Activated naive CD4-positive, alpha-beta T cell treated with anti-CD3 and anti-CD28 coated beads, Interleukin-2, amount 50 U/mL, for 24 hours (primary cell): ENCODE data around the gene DHX35.

Experiments
- H3K27ac Mint-ChIP-seq: one replicate; pipeline ENCODE4 v1.8.0; 2021; ENCODE audit warnings: mild to moderate bottlenecking, mixed read lengths
- H3K27me3 Mint-ChIP-seq: one replicate; pipeline ENCODE4 v1.8.0; 2021; ENCODE audit warnings: mixed read lengths
- H3K36me3 Mint-ChIP-seq: one replicate; pipeline ENCODE4 v1.8.0; 2021; ENCODE audit warnings: mixed read lengths
- H3K4me1 Mint-ChIP-seq: one replicate; pipeline ENCODE4 v1.8.0; 2021; ENCODE audit warnings: mixed read lengths
- H3K4me3 Mint-ChIP-seq: one replicate; pipeline ENCODE4 v1.8.0; 2021; ENCODE audit warnings: mild to moderate bottlenecking, mixed read lengths
- H3K9me3 Mint-ChIP-seq: one replicate; pipeline ENCODE4 v1.8.0; 2021; ENCODE audit warnings: mixed read lengths

The DHX35 gene

GRCh38 chr20:39047417-39047985 is 85.4 kb downstream of the DHX35 start:
- Mint-ChIP-seq H3K36me3 (peaks cover 2% of the 10 kb centered on the region), H3K4me1 (peaks cover 3% of the 10 kb centered on the region), H3K27me3 (no peaks in the 10 kb centered on the region), H3K4me3 (no peak overlapping the region), H3K27ac (no peak overlapping the region), H3K9me3 (no peaks in the 10 kb centered on the region)

- peak overlapping the region; percentile 23 for H3K4me3 Mint-ChIP-seq
- no peaks in the 10 kb centered on the region for H3K27me3 Mint-ChIP-seq
- no peaks in the 10 kb centered on the region for H3K9me3 Mint-ChIP-seq
- H3K36me3 Mint-ChIP-seq: peaks cover 2% of the 10 kb centered on the region
- no peak overlapping the region for H3K27ac Mint-ChIP-seq
- peaks cover 3% of the 10 kb centered on the region for H3K4me1 Mint-ChIP-seq
These were observed 86.0 kb downstream of the DHX35 start for GRCh38 chr20:39048000-39048696.

- peaks cover 3% of the 10 kb centered on the region for H3K4me1 Mint-ChIP-seq
- H3K4me3 Mint-ChIP-seq: no peak overlapping the region
- H3K9me3 Mint-ChIP-seq: no peaks in the 10 kb centered on the region
- no peaks in the 10 kb centered on the region for H3K27me3 Mint-ChIP-seq
- no peak overlapping the region for H3K27ac Mint-ChIP-seq
- no peaks in the 10 kb centered on the region for H3K36me3 Mint-ChIP-seq
These were observed 87.0 kb downstream of the DHX35 start for GRCh38 chr20:39049148-39049547.

- Mint-ChIP-seq H3K4me1 (peaks cover 3% of the 10 kb centered on the region), H3K27me3 (no peaks in the 10 kb centered on the region), H3K27ac (peak overlapping the region; percentile 55), H3K9me3 (no peaks in the 10 kb centered on the region), H3K4me3 (peak overlapping the region; percentile 86), H3K36me3 (no peaks in the 10 kb centered on the region)
These were observed 87.8 kb downstream of the DHX35 start for GRCh38 chr20:39049684-39050554.

GRCh38 chr20:39050555-39050902 is 88.4 kb downstream of the DHX35 start:
- Mint-ChIP-seq H3K36me3 (no peaks in the 10 kb centered on the region), H3K4me1 (peaks cover 3% of the 10 kb centered on the region), H3K27me3 (no peaks in the 10 kb centered on the region), H3K9me3 (no peaks in the 10 kb centered on the region), H3K4me3 (peak overlapping the region; percentile 86), H3K27ac (peak overlapping the region; percentile 55)

GRCh38 chr20:39052676-39053075 is 90.5 kb downstream of the DHX35 start:
- H3K27me3 Mint-ChIP-seq: no peaks in the 10 kb centered on the region
- H3K9me3 Mint-ChIP-seq: no peaks in the 10 kb centered on the region
- no peak overlapping the region for H3K27ac Mint-ChIP-seq
- H3K4me3 Mint-ChIP-seq: no peak overlapping the region
- H3K4me1 Mint-ChIP-seq: peaks cover 3% of the 10 kb centered on the region
- H3K36me3 Mint-ChIP-seq: no peaks in the 10 kb centered on the region

GRCh38 chr20:39057143-39057542 is 95.0 kb downstream of the DHX35 start:
- Mint-ChIP-seq H3K27ac (no peak overlapping the region), H3K27me3 (peaks cover 2% of the 10 kb centered on the region), H3K4me3 (no peak overlapping the region)

GRCh38 chr20:39057911-39058310 is 95.8 kb downstream of the DHX35 start:
- H3K27ac Mint-ChIP-seq: no peak overlapping the region
- H3K36me3 Mint-ChIP-seq: no peaks in the 10 kb centered on the region
- H3K27me3 Mint-ChIP-seq: peaks cover 2% of the 10 kb centered on the region
- no peak overlapping the region for H3K4me3 Mint-ChIP-seq
- no peaks in the 10 kb centered on the region for H3K4me1 Mint-ChIP-seq
- no peaks in the 10 kb centered on the region for H3K9me3 Mint-ChIP-seq

More at GRCh38 chr20:39057143-39057542, 95.0 kb downstream of the DHX35 start:
- Mint-ChIP-seq H3K36me3 (no peaks in the 10 kb centered on the region), H3K4me1 (no peaks in the 10 kb centered on the region), H3K9me3 (no peaks in the 10 kb centered on the region)

GRCh38 chr20:39059036-39059435 is 96.9 kb downstream of the DHX35 start:
- no peak overlapping the region for H3K4me3 Mint-ChIP-seq
- H3K9me3 Mint-ChIP-seq: no peaks in the 10 kb centered on the region
- H3K27ac Mint-ChIP-seq: no peak overlapping the region
- peaks cover 2% of the 10 kb centered on the region for H3K27me3 Mint-ChIP-seq
- no peaks in the 10 kb centered on the region for H3K36me3 Mint-ChIP-seq
- H3K4me1 Mint-ChIP-seq: no peaks in the 10 kb centered on the region

- Mint-ChIP-seq H3K27me3 (peaks cover 14% of the 10 kb centered on the region), H3K4me1 (no peaks in the 10 kb centered on the region), H3K36me3 (no peaks in the 10 kb centered on the region), H3K4me3 (no peak overlapping the region), H3K9me3 (peaks cover 5% of the 10 kb centered on the region), H3K27ac (no peak overlapping the region)
These were observed 104.5 kb downstream of the DHX35 start for GRCh38 chr20:39066471-39067242.

- H3K27ac Mint-ChIP-seq: no peak overlapping the region
- H3K27me3 Mint-ChIP-seq: peaks cover 14% of the 10 kb centered on the region
- H3K4me3 Mint-ChIP-seq: no peak overlapping the region
- no peaks in the 10 kb centered on the region for H3K4me1 Mint-ChIP-seq
- no peaks in the 10 kb centered on the region for H3K36me3 Mint-ChIP-seq
- peaks cover 5% of the 10 kb centered on the region for H3K9me3 Mint-ChIP-seq
These were observed 105.5 kb downstream of the DHX35 start for GRCh38 chr20:39067526-39068216.

GRCh38 chr20:39069976-39070375 is 107.8 kb downstream of the DHX35 start:
- Mint-ChIP-seq H3K9me3 (peaks cover 5% of the 10 kb centered on the region), H3K27me3 (peaks cover 15% of the 10 kb centered on the region), H3K36me3 (no peaks in the 10 kb centered on the region), H3K4me1 (no peaks in the 10 kb centered on the region), H3K27ac (no peak overlapping the region), H3K4me3 (no peak overlapping the region)

GRCh38 chr20:39070484-39071231 is 108.5 kb downstream of the DHX35 start:
- Mint-ChIP-seq H3K9me3 (peaks cover 5% of the 10 kb centered on the region), H3K4me1 (no peaks in the 10 kb centered on the region), H3K36me3 (no peaks in the 10 kb centered on the region), H3K27ac (no peak overlapping the region), H3K27me3 (peaks cover 15% of the 10 kb centered on the region), H3K4me3 (no peak overlapping the region)

GRCh38 chr20:39072132-39072531 is 110.0 kb downstream of the DHX35 start:
- Mint-ChIP-seq H3K27ac (no peak overlapping the region), H3K4me3 (no peak overlapping the region), H3K9me3 (peaks cover 5% of the 10 kb centered on the region)

More at GRCh38 chr20:39072132-39072531, 110.0 kb downstream of the DHX35 start:
- Mint-ChIP-seq H3K36me3 (no peaks in the 10 kb centered on the region), H3K27me3 (peaks cover 15% of the 10 kb centered on the region), H3K4me1 (no peaks in the 10 kb centered on the region)
